HG02885 (cell line): Measurements from ENCODE around the gene PDZD8.
"Not testable (repeated sequence)": the region's sequence is repeated elsewhere in the genome, so short reads cannot be mapped to it uniquely, and the experiment has no call there.

Experiments
- ATAC-seq: cut with Tn5 transposase; IDR thresholded peaks from one replicate; pipeline ENCODE4 v1.9.1; 2021; ENCODE audit warnings: mild to moderate bottlenecking; ENCODE audit not compliant: unreplicated experiment, poor library complexity

PDZD8 gene

GRCh38 chr10:117239051-117239450, 136.2 kb downstream of the PDZD8 start:
- ATAC-seq, result no peak

DNA sequence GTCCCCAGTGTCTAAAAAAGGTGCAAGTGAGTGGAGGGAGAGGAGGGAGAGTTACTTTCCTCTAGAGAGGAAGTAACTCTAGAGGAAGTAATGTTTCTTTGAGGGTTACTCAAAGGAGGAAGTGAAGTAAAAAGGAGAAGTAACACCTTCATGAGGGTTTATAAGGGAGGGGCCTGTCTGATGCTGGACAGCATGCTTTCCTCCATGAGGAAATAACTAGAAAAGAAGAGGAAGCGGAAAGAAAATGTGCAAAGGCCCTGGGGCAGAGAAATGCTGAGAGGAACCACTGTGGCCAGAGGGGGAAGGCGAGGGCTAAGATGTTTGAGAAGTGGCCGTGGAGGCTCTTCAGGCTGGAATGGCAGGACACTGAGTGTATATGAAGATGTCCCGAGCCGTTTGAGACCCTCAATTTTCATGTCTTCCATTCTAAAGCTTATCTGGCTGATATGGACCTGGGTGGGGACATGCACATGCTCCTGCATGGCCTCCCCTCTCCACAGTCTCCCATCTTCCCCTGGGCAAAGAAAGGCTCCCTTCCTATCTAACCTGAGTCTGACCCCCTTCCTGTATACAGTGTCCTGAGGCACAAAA, 137.7 kb downstream of the PDZD8 start:
- no peak for ATAC-seq

GRCh38 chr10:117230107-117230506, 145.1 kb downstream of the PDZD8 start:
- ATAC-seq, result not testable (repeated sequence)

GRCh38 chr10:117228210-117228609, 147.0 kb downstream of the PDZD8 start:
- ATAC-seq, result no peak
